Prostate gland (tissue), 2 donors: ENCODE data around the gene SLC17A3. TPM values are rescaled to one million over a fixed set of nuclear protein-coding genes. Genes with fewer than 3 reads are reported as not detected.

Experiments
- DNase-seq: peaks from one replicate; pipeline ENCODE4 v3.0.0-alpha.2; 2019; ENCODE audit warnings: low spot score
- H3K27ac ChIP-seq, 2 donors: fragments of 200-600 bp; sonication (generic); 2 replicates each; pipeline ENCODE4 v1.5.1; 2017 to 2019
- H3K27me3 ChIP-seq: fragments of 200-600 bp; sonication (generic); replicated peaks from 2 replicates; pipeline ENCODE4 v1.5.1; 2019; ENCODE audit not compliant: insufficient read depth
- H3K36me3 ChIP-seq, 2 donors: fragments of 200-600 bp; sonication (generic); 1 replicate in 1 of 2; 2 replicates in 1 of 2; pipeline versions ENCODE4 v1.5.1 to v1.8.1; 2017 to 2019
- H3K4me1 ChIP-seq: fragments of 200-600 bp; sonication (generic); replicated peaks from 2 replicates; pipeline ENCODE4 v1.5.1; 2019
- H3K4me3 ChIP-seq, 2 donors: fragments of 200-600 bp; sonication (generic); 2 replicates each; pipeline ENCODE4 v1.5.1; 2017 to 2019
- H3K9me3 ChIP-seq: fragments of 200-600 bp; sonication (generic); 2 replicates; pipeline ENCODE4 v1.5.1; 2017
- CTCF ChIP-seq, 4 experiments: fragments of 200-600 bp in 2 of 4; fragments of 450-650 bp in 2 of 4; sonication (generic) in 2 of 4; IDR thresholded peaks; 1 replicate in 3 of 4; 2 replicates in 1 of 4; pipeline ENCODE4 v1.5.1; 2016 to 2019; ENCODE audit warnings: antibody characterized with exemption in 4 of 4, mild to moderate bottlenecking in 2 of 4, moderate library complexity in 2 of 4
- POLR2A ChIP-seq: fragments of 450-650 bp; IDR thresholded peaks from one replicate; pipeline ENCODE4 v1.6.1; 2016; ENCODE audit warnings: antibody characterized with exemption, mild to moderate bottlenecking
- POLR2AphosphoS5 ChIP-seq: sonication (generic); formaldehyde crosslinking; IDR thresholded peaks from one replicate; pipeline ENCODE4 v1.6.1; 2017; ENCODE audit warnings: antibody characterized with exemption
- WGBS: methylation state at CpG from one replicate; pipeline ENCODE4 v1.1.5; 2018; 5-methylcytosine and 5-hydroxymethylcytosine counted together
- intact Hi-C: fragments of 100-400 bp; cut with DNase I; formaldehyde crosslinking; loops from one replicate; pipeline ENCODE4 v1.14.2; 2022
- total RNA-seq, 2 donors: library from RNA; depleted of rRNA; stranded (reverse); fragments of >200 nt; gene quantifications; one replicate each; pipeline ENCODE4 v1.1.0, GENCODE V29; 2016

Gene SLC17A3
- total RNA-seq, 2 donors from 2014 or later: not detected

GRCh38 chr6:25821341-25821740 lies 52.7 kb downstream of the SLC17A3 start:
- no peak overlapping the region for H3K4me3 ChIP-seq
- intact Hi-C loops: no loop called here
- no peaks in the 10 kb centered on the region for H3K9me3 ChIP-seq
- H3K36me3 ChIP-seq: no peaks in the 10 kb centered on the region
- no peaks in the 10 kb centered on the region for H3K4me1 ChIP-seq
- no peaks in the 10 kb centered on the region for H3K27me3 ChIP-seq
- no peak for DNase-seq
- TF ChIP-seq CTCF (IDR thresholded peaks at IDR 0.05) (no peak), POLR2AphosphoS5 (no peak)
- no peak overlapping the region for H3K27ac ChIP-seq

- Histone ChIP-seq H3K27me3 (no peaks in the 10 kb centered on the region), H3K9me3 (no peaks in the 10 kb centered on the region), H3K4me3 (no peak overlapping the region), H3K4me1 (no peaks in the 10 kb centered on the region), H3K36me3 (no peaks in the 10 kb centered on the region), H3K27ac (no peak overlapping the region)
- DNase-seq: no peak
- TF ChIP-seq CTCF (IDR thresholded peaks at IDR 0.05): no peak
- no peak for TF ChIP-seq POLR2AphosphoS5
- no peak for TF ChIP-seq POLR2A
- intact Hi-C loops: no loop called here
- 100% methylated on average over 2 of the region's 2 CpGs for WGBS
These were observed 57.8 kb downstream of the SLC17A3 start for GRCh38 chr6:25816252-25816651.

- 64% methylated on average over 3 of the region's 3 CpGs for WGBS
- H3K9me3 ChIP-seq: no peaks in the 10 kb centered on the region
- TF ChIP-seq POLR2AphosphoS5 (no peak), POLR2A (no peak), CTCF (IDR thresholded peaks at IDR 0.05) (no peak)
- no peak overlapping the region for H3K4me3 ChIP-seq
- no peaks in the 10 kb centered on the region for H3K27me3 ChIP-seq
- no peak overlapping the region for H3K27ac ChIP-seq
- no peaks in the 10 kb centered on the region for H3K4me1 ChIP-seq
- intact Hi-C loops: no loop called here
- no peaks in the 10 kb centered on the region for H3K36me3 ChIP-seq
- no peak for DNase-seq
These were observed 58.8 kb downstream of the SLC17A3 start for GRCh38 chr6:25815194-25815593.

- H3K27me3 ChIP-seq: no peaks in the 10 kb centered on the region
- no peak for DNase-seq
- no peaks in the 10 kb centered on the region for H3K4me1 ChIP-seq
- intact Hi-C loops: no loop called here
- H3K9me3 ChIP-seq: no peaks in the 10 kb centered on the region
- TF ChIP-seq POLR2AphosphoS5: peak; percentile 51
- TF ChIP-seq POLR2A: no peak
- H3K4me3 ChIP-seq: no peak overlapping the region
- H3K36me3 ChIP-seq: no peaks in the 10 kb centered on the region
- 42% methylated on average over 2 of the region's 2 CpGs for WGBS
- H3K27ac ChIP-seq: no peak overlapping the region
These were observed 69.2 kb downstream of the SLC17A3 start for GRCh38 chr6:25804804-25805203.

- no peaks in the 10 kb centered on the region for H3K36me3 ChIP-seq
- 73% methylated on average over 4 of the region's 4 CpGs for WGBS
- no peak overlapping the region for H3K27ac ChIP-seq
- H3K27me3 ChIP-seq: no peaks in the 10 kb centered on the region
- no peak overlapping the region for H3K4me3 ChIP-seq
- TF ChIP-seq CTCF (IDR thresholded peaks at IDR 0.05): no peak
- TF ChIP-seq POLR2A: no peak
- no peak for TF ChIP-seq POLR2AphosphoS5
- H3K9me3 ChIP-seq: no peaks in the 10 kb centered on the region
- DNase-seq: no peak
- no peaks in the 10 kb centered on the region for H3K4me1 ChIP-seq
- intact Hi-C loops: no loop called here
These were observed 72.6 kb downstream of the SLC17A3 start for GRCh38 chr6:25801436-25801835.

Other genes starting within 250 kb of the SLC17A3 start
- gene SCGN, start 222.0 kb downstream of the SLC17A3 start, total RNA-seq: 1 to 10 TPM in 1 of 2 donors, not detected in 1; 2.6 TPM
- not detected for gene SLC17A4, start 119.5 kb downstream of the SLC17A3 start, total RNA-seq
- under 1 TPM in 1 of 2 donors, not detected in 1; 0.51 TPM for gene SLC17A1, start 42.2 kb downstream of the SLC17A3 start, total RNA-seq
- gene SLC17A2, start 56.4 kb upstream of the SLC17A3 start, total RNA-seq: not detected
- 10 to 100 TPM in 1 of 2 donors, 1 to 10 TPM in 1; 8.7 to 12.0 TPM for gene TRIM38, start 88.6 kb upstream of the SLC17A3 start, total RNA-seq
- gene HFE, start 213.2 kb upstream of the SLC17A3 start, total RNA-seq: 10 to 100 TPM in 1 of 2 donors, 1 to 10 TPM in 1; 8.9 to 16.6 TPM